Pancreas (tissue), 10 donors: ENCODE results near the gene GRK3. TPM values are rescaled to one million over a fixed set of nuclear protein-coding genes. Genes with fewer than 3 reads are reported as not detected.
A peak's percentile ranks its signal among the peaks of the same experiment; 100 is the strongest.

Source experiments
- ATAC-seq, 4 donors: fragments of 200-7000 bp; cut with Tn5 transposase; one replicate each; pipeline versions ENCODE4 v1.8.0 to v1.9.1; 2020; ENCODE audit warnings: mild to moderate bottlenecking in 4 of 4, moderate library complexity in 4 of 4
- DNase-seq, 6 donors: peaks; one replicate each; pipeline ENCODE4 v3.0.0-alpha.2; 2020
- FAIRE-seq: peaks from 2 replicates; lab custom pipeline; 2012; peaks lifted over from hg19 to GRCh38; lab: Jason Lieb, UNC
- H3K27ac ChIP-seq, 4 donors: fragments of 200-600 bp; sonication (generic); 1 replicate in 3 of 4; 2 replicates in 1 of 4; pipeline versions ENCODE4 v1.5.0 to v1.8.0; 2020
- H3K27me3 ChIP-seq, 4 donors: fragments of 200-600 bp; one replicate each; pipeline ENCODE4 v1.8.0; 2021
- H3K36me3 ChIP-seq, 3 donors: fragments of 200-600 bp; sonication (generic) in 1 of 3; one replicate each; pipeline versions ENCODE4 v1.5.0 to v1.8.0; 2020 to 2021
- H3K4me1 ChIP-seq, 3 donors: fragments of 200-600 bp; one replicate each; pipeline ENCODE4 v1.8.0; 2021
- H3K4me3 ChIP-seq, 4 donors: fragments of 200-600 bp; sonication (generic) in 2 of 4; one replicate each; pipeline versions ENCODE4 v1.5.0 to v1.8.0; 2020 to 2021
- H3K9me3 ChIP-seq, 4 donors: fragments of 200-600 bp; one replicate each; pipeline ENCODE4 v1.8.0; 2021
- CTCF ChIP-seq, 4 donors: fragments of 200-600 bp; sonication (generic) in 3 of 4; IDR thresholded peaks; one replicate each; pipeline versions ENCODE4 v1.5.0 to v1.8.0; 2021; ENCODE audit warnings: antibody characterized with exemption in 4 of 4
- WGBS, 2 donors: extraction: QIAGEN DNeasy Blood & Tissue Kit; methylation state at CpG; one replicate each; pipeline ENCODE4 v1.1.7; 2013; 5-methylcytosine and 5-hydroxymethylcytosine counted together
- intact Hi-C, 3 donors: fragments of 100-400 bp; cut with DNase I; formaldehyde crosslinking; loops; one replicate each; pipeline versions ENCODE4 v1.11.1 to v1.14.2; 2022
- polyA plus RNA-seq, 2 donors: library from polyadenylated mRNA; stranded (reverse); fragments of 200-250 nt; gene quantifications; one replicate each; pipeline ENCODE4 v1.2.3, GENCODE V29; 2013
- total RNA-seq, 6 donors: library from RNA; stranded (reverse); fragmentation: NEBNext Ultra II Directional in 4 of 6; extraction: Animal tissue kit (Norgen Biotek cat#: 25700) in 4 of 6; gene quantifications; one replicate each; pipeline versions ENCODE4 v1.2.1 to v1.2.4, GENCODE V29; 2021 to 2023
- donor health status: healthy with polysubstance abuse.
- donor health status: DM: no; HTN: no; CAD: no; lungs with moderate emphysema.
- donor health status: DM: no; HTN: no; CAD: no.
- donor health status: control.
- donor health status: control.
- donor health status: Bipolar disorder and iron deficiency.
- donor health status: DM: yes; HTN: yes; CAD: no.
- donor health status: DM: no; HTN: no; CAD: no.
- donor health status: DM: no; HTN: no; CAD: no.
- donor health status: DM: yes; HTN: yes; CAD: no.

The GRK3 gene
- total and polyA plus RNA-seq, 8 donors: 3.5 to 18.1 (median 7.6) TPM

GRCh38 chr22:25746012-25746373, 181.5 kb downstream of the GRK3 start:
- intact Hi-C loops: no loop called here
- Histone ChIP-seq H3K36me3 (no peaks in the 10 kb centered on the region), H3K27ac (no peak overlapping the region), H3K4me3 (no peak overlapping the region), H3K9me3 (no peaks in the 10 kb centered on the region), H3K4me1 (no peaks in the 10 kb centered on the region), H3K27me3 (no peaks in the 10 kb centered on the region)
- DNase-seq (no peak), ATAC-seq (peak in 2 of 4 donors; percentile 26 to 55), FAIRE-seq (no peak)
- 0 to 16% methylated on average over 1 of the region's 1 CpG for WGBS, 2 donors
- no peak for TF ChIP-seq CTCF (IDR thresholded peaks at IDR 0.05)

GRCh38 chr22:25747245-25747944, 182.9 kb downstream of the GRK3 start:
- intact Hi-C loops: no loop called here
- Histone ChIP-seq H3K36me3 (no peaks in the 10 kb centered on the region), H3K9me3 (no peaks in the 10 kb centered on the region), H3K27me3 (no peaks in the 10 kb centered on the region), H3K4me3 (no peak overlapping the region), H3K27ac (peak overlapping the region in 1 of 4 donors; percentile 58), H3K4me1 (no peaks in the 10 kb centered on the region)
- DNase-seq (no peak), ATAC-seq (peak in 3 of 4 donors; percentile 68 to 76 (median 74)), FAIRE-seq (no peak)
- WGBS, 2 donors: 47 to 49% methylated on average over 8 of the region's 8 CpGs
- TF ChIP-seq CTCF (IDR thresholded peaks at IDR 0.05): no peak

GRCh38 chr22:25748140-25748539, 183.7 kb downstream of the GRK3 start:
- no peak for TF ChIP-seq CTCF (IDR thresholded peaks at IDR 0.05)
- no peak for ATAC-seq
- Histone ChIP-seq H3K9me3 (no peaks in the 10 kb centered on the region), H3K36me3 (no peaks in the 10 kb centered on the region), H3K4me1 (no peaks in the 10 kb centered on the region), H3K27ac (peak overlapping the region in 1 of 4 donors; percentile 58), H3K27me3 (no peaks in the 10 kb centered on the region), H3K4me3 (no peak overlapping the region)
- intact Hi-C loops: no loop called here
- no peak for DNase-seq
- no peak for FAIRE-seq
- 69 to 71% methylated on average over 5 of the region's 5 CpGs for WGBS, 2 donors

GRCh38 chr22:25748704-25749103, 184.2 kb downstream of the GRK3 start:
- Histone ChIP-seq H3K4me1 (no peaks in the 10 kb centered on the region), H3K27ac (no peak overlapping the region), H3K9me3 (no peaks in the 10 kb centered on the region), H3K36me3 (no peaks in the 10 kb centered on the region), H3K4me3 (no peak overlapping the region), H3K27me3 (no peaks in the 10 kb centered on the region)
- ATAC-seq: no peak
- intact Hi-C loops: no loop called here
- no peak for DNase-seq
- 29 to 51% methylated on average over 2 of the region's 2 CpGs for WGBS, 2 donors
- FAIRE-seq: no peak
- no peak for TF ChIP-seq CTCF (IDR thresholded peaks at IDR 0.05)

- no peak overlapping the region for H3K4me3 ChIP-seq
- no peaks in the 10 kb centered on the region for H3K4me1 ChIP-seq
- no peaks in the 10 kb centered on the region for H3K9me3 ChIP-seq
- 62 to 76% methylated on average over 10 of the region's 10 CpGs for WGBS, 2 donors
- intact Hi-C loops: no loop called here
- TF ChIP-seq CTCF (IDR thresholded peaks at IDR 0.05): no peak
- FAIRE-seq (no peak), DNase-seq (no peak), ATAC-seq (no peak)
- no peaks in the 10 kb centered on the region for H3K27me3 ChIP-seq
- no peak overlapping the region for H3K27ac ChIP-seq
- H3K36me3 ChIP-seq: no peaks in the 10 kb centered on the region
These were observed 185.1 kb downstream of the GRK3 start for GRCh38 chr22:25749420-25750169.
